Gastrocnemius medialis (tissue), 4 donors: ENCODE measurements around the gene SPRED2.

ENCODE experiments used
- POLR2A ChIP-seq, 2 donors: fragments of 450-650 bp; IDR thresholded peaks; one replicate each; pipeline ENCODE4 v1.6.1; 2017; ENCODE audit warnings: antibody characterized with exemption in 2 of 2, mild to moderate bottlenecking in 2 of 2, moderate library complexity in 2 of 2
- TF ChIP-seq, protein P1 (sequence below), 5 experiments: fragments of 450-650 bp in 3 of 5; fragments of 200-600 bp in 2 of 5; sonication (generic) in 2 of 5; IDR thresholded peaks in 4 of 5; conservative IDR thresholded peaks in 1 of 5; 1 replicate in 4 of 5; 2 replicates in 1 of 5; pipeline ENCODE4 v1.5.1; 2016 to 2019; ENCODE audit warnings: antibody characterized with exemption in 5 of 5, mild to moderate bottlenecking in 3 of 5, moderate library complexity in 3 of 5

DNA sequence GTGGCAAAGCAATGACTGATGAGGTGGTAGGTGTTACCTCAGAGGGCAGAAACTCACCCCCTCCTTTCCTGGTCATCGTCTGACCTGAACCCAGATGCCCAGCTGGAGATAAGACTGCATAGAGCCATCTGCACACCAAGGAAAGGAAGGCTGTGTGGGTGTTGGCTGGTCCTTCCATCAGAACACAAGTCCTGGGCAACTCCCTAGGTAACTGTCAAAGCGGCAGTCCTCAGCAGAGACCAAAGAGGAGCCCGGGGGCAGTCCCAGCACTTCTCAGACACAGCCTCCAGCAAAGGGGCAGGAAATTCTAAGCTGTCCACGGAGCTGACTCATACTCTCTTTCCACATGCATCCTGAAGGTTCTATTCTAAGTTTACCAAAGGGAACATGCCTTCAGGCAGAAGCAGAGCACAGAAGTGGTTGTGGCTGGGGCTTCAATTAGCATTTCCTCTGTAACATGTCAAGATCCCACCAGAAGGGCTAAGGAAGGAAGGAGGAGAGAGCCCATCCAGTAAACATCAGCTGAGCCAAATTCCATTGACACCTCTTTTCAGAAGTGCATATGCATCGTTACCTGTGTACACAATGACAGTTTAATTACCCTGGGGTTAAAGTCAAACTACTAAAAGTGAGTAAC, 54.7 kb downstream of the SPRED2 start:
- TF ChIP-seq, protein P1, sequence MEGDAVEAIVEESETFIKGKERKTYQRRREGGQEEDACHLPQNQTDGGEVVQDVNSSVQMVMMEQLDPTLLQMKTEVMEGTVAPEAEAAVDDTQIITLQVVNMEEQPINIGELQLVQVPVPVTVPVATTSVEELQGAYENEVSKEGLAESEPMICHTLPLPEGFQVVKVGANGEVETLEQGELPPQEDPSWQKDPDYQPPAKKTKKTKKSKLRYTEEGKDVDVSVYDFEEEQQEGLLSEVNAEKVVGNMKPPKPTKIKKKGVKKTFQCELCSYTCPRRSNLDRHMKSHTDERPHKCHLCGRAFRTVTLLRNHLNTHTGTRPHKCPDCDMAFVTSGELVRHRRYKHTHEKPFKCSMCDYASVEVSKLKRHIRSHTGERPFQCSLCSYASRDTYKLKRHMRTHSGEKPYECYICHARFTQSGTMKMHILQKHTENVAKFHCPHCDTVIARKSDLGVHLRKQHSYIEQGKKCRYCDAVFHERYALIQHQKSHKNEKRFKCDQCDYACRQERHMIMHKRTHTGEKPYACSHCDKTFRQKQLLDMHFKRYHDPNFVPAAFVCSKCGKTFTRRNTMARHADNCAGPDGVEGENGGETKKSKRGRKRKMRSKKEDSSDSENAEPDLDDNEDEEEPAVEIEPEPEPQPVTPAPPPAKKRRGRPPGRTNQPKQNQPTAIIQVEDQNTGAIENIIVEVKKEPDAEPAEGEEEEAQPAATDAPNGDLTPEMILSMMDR (IDR thresholded peaks at IDR 0.05 in 4 of 5, conservative IDR thresholded peaks at IDR 0.05 in 1 of 5), result no peak
- no peak for TF ChIP-seq POLR2A (IDR thresholded peaks at IDR 0.05)
